Gastrocnemius medialis (tissue), 4 donors: ENCODE results near the gene ERBB2. TPM values are rescaled to one million over a fixed set of nuclear protein-coding genes. Genes with fewer than 3 reads are reported as not detected.

Experiments used
- ATAC-seq, 2 donors: fragments of 150-250 bp; one replicate each; pipeline ENCODE4 v1.9.1; 2016
- DNase-seq, 2 donors: peaks; one replicate each; pipeline ENCODE4 v3.0.0-alpha.2; 2019
- H3K27ac ChIP-seq, 4 donors: fragments of 200-600 bp; sonication (generic); 1 replicate in 1 of 4; 2 replicates in 3 of 4; pipeline ENCODE4 v1.5.1; 2016 to 2018; ENCODE audit warnings: mild to moderate bottlenecking in 2 of 4, moderate library complexity in 1 of 4
- H3K27me3 ChIP-seq, 3 donors: fragments of 200-600 bp; sonication (generic) in 2 of 3; 1 replicate in 1 of 3; 2 replicates in 2 of 3; pipeline versions ENCODE4 v1.5.1 to v1.6.0; 2016 to 2019; ENCODE audit warnings: mild to moderate bottlenecking in 1 of 3, moderate library complexity in 1 of 3
- H3K36me3 ChIP-seq, 2 donors: fragments of 200-600 bp; sonication (generic) in 1 of 2; one replicate each; pipeline ENCODE4 v1.5.1; 2017 to 2018
- H3K4me1 ChIP-seq, 2 donors: fragments of 200-600 bp; sonication (generic) in 1 of 2; one replicate each; pipeline ENCODE4 v1.5.1; 2016 to 2017; ENCODE audit warnings: mild to moderate bottlenecking in 2 of 2
- H3K4me3 ChIP-seq, 4 donors: fragments of 200-600 bp; sonication (generic) in 3 of 4; 1 replicate in 1 of 4; 2 replicates in 3 of 4; pipeline ENCODE4 v1.5.1; 2016 to 2019; ENCODE audit warnings: mild to moderate bottlenecking in 2 of 4
- H3K9me3 ChIP-seq, 3 donors: fragments of 200-600 bp; sonication (generic) in 2 of 3; 1 replicate in 1 of 3; 2 replicates in 2 of 3; pipeline ENCODE4 v1.5.1; 2016 to 2019
- CTCF ChIP-seq, 5 experiments: fragments of 450-650 bp in 3 of 5; fragments of 200-600 bp in 2 of 5; sonication (generic) in 2 of 5; IDR thresholded peaks in 4 of 5; conservative IDR thresholded peaks in 1 of 5; 1 replicate in 4 of 5; 2 replicates in 1 of 5; pipeline ENCODE4 v1.5.1; 2016 to 2019; ENCODE audit warnings: antibody characterized with exemption in 5 of 5, mild to moderate bottlenecking in 3 of 5, moderate library complexity in 3 of 5
- POLR2A ChIP-seq, 2 donors: fragments of 450-650 bp; IDR thresholded peaks; one replicate each; pipeline ENCODE4 v1.6.1; 2017; ENCODE audit warnings: antibody characterized with exemption in 2 of 2, mild to moderate bottlenecking in 2 of 2, moderate library complexity in 2 of 2
- in situ Hi-C, 4 donors: fragments of 200-750 bp; cut with MboI; loops; one replicate each; pipeline versions ENCODE4 v1.15.0 to v1.8.0; 2017; ENCODE audit warnings: low sequenced_read_pairs in 4 of 4
- intact Hi-C: fragments of 100-400 bp; cut with DNase I; formaldehyde crosslinking; loops from one replicate; pipeline ENCODE4 v1.15.1; 2023; ENCODE audit warnings: low total_unique reads
- total RNA-seq, 4 donors: library from RNA; depleted of rRNA; stranded (reverse); fragments of >200 nt; gene quantifications; one replicate each; pipeline versions ENCODE4 v1.1.0 to v1.2.3, GENCODE V29; 2016

The ERBB2 gene
- total RNA-seq, 4 donors from 2014 or later, result 6.0 to 26.4 (median 15.3) TPM

DNA sequence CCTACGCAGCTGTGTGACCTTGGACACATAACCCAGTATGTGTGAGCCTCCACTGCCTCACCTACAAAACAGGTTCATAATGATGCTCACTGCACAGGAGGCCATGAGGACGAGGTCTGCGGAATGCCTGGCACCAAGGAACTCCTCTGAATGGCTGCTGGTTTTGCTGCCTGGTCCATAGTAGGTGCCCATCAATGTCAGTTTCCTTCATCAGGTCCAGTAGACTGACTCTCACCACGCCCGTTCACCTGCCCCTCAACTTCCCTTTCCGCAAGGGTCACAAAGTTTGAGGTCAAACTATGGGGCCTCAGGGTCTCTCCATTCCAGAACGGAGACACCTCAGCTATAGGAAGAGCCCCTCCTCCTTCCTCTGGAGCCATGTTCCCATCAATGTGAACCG is 22.8 kb upstream of the ERBB2 start:
- H3K36me3 ChIP-seq, result no peaks in the 10 kb centered on the region
- peaks cover 46 to 52% of the 10 kb centered on the region in 2 donors for H3K4me1 ChIP-seq
- in situ Hi-C loops, result no loop called here
- no peaks in the 10 kb centered on the region for H3K27me3 ChIP-seq
- H3K9me3 ChIP-seq, result no peaks in the 10 kb centered on the region
- H3K27ac ChIP-seq, result peak overlapping the region; percentile 92 to 97 (median 94)
- intact Hi-C loops, result loop anchor here (5.0 kb wide), 2 partner anchors 55 to 250 kb away; partner anchors contain the start of genes LRRC3C, MIEN1 and ORMDL3
- TF ChIP-seq CTCF (IDR thresholded peaks at IDR 0.05 in 4 of 5, conservative IDR thresholded peaks at IDR 0.05 in 1 of 5), result no peak
- TF ChIP-seq POLR2A (IDR thresholded peaks at IDR 0.05), result no peak
- ATAC-seq, result peak; percentile 9 to 10
- no peak for DNase-seq
- H3K4me3 ChIP-seq, result peak overlapping the region in 2 of 4 donors; percentile 34 to 39

DNA sequence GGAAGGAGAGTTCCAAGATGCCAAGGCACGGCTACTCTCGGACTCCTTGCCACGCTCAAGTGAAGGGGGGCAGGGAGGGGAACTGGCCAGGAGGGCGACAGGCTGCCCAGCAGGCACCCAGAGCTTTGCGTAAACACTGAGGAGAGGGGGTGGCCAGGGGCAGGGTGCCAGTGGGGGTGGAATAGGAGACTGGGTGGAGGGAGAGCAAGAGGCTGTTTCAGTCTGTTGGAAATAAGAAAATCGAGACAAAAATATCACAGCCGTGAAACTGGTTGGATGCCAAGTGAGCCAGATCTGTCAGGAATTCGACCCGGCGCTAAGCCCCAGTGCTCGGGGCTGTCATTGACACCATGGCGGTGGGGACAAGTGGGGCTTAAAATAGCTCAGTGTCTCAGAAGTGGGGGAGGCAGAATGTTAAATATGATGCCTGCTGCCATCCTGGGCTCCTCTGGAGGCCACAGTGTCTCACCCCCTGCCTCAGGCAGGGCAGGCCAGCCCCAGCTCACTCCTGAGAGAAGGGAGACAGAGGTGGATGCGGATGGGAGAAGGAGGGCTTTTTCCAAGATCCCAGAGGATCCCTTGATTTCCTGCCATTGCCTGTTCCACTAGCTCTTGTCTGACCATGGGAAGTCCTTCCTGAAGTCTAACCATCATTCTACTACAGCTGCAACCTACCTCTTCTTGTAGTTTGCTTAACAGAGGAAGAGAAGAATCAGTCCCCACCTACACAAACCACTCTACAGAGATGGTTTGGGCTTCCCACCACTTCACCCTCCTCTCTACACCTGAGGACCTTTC is 22.1 kb upstream of the ERBB2 start:
- peak; percentile 90 to 92 for ATAC-seq
- no peaks in the 10 kb centered on the region for H3K9me3 ChIP-seq
- H3K4me1 ChIP-seq, result peaks cover 46 to 52% of the 10 kb centered on the region in 2 donors
- H3K27me3 ChIP-seq, result no peaks in the 10 kb centered on the region
- intact Hi-C loops, result loop anchor here (5.0 kb wide), 2 partner anchors 55 to 250 kb away; partner anchors contain the start of genes LRRC3C, MIEN1 and ORMDL3
- peak overlapping the region; percentile 92 to 97 (median 94) for H3K27ac ChIP-seq
- in situ Hi-C loops, result no loop called here
- H3K4me3 ChIP-seq, result peak overlapping the region in 3 of 4 donors; percentile 31 to 39 (median 34)
- TF ChIP-seq POLR2A (IDR thresholded peaks at IDR 0.05) (peak in 1 of 2 donors; percentile 12), CTCF (IDR thresholded peaks at IDR 0.05 in 4 of 5, conservative IDR thresholded peaks at IDR 0.05 in 1 of 5) (no peak)
- H3K36me3 ChIP-seq, result peaks cover 0 to under 1% of the 10 kb centered on the region in 2 donors
- peak; percentile 82 to 94 for DNase-seq

- Histone ChIP-seq H3K4me3 (no peak overlapping the region), H3K9me3 (no peaks in the 10 kb centered on the region), H3K36me3 (peaks cover 0 to 5% of the 10 kb centered on the region in 2 donors), H3K27me3 (no peaks in the 10 kb centered on the region), H3K4me1 (peaks cover 46 to 52% of the 10 kb centered on the region in 2 donors), H3K27ac (peak overlapping the region; percentile 92 to 97 (median 94))
- no peak for TF ChIP-seq POLR2A (IDR thresholded peaks at IDR 0.05)
- TF ChIP-seq CTCF (IDR thresholded peaks at IDR 0.05 in 4 of 5, conservative IDR thresholded peaks at IDR 0.05 in 1 of 5), result no peak
- DNase-seq (peak in 1 of 2 donors; percentile 22), ATAC-seq (no peak)
- in situ Hi-C loops (no loop called here), intact Hi-C loops (loop anchor here (5.0 kb wide), 2 partner anchors 54 to 249 kb away; partner anchors contain the start of genes LRRC3C, MIEN1 and ORMDL3)
These were observed 21.3 kb upstream of the ERBB2 start for GRCh38 chr17:39678340-39679116.

DNA sequence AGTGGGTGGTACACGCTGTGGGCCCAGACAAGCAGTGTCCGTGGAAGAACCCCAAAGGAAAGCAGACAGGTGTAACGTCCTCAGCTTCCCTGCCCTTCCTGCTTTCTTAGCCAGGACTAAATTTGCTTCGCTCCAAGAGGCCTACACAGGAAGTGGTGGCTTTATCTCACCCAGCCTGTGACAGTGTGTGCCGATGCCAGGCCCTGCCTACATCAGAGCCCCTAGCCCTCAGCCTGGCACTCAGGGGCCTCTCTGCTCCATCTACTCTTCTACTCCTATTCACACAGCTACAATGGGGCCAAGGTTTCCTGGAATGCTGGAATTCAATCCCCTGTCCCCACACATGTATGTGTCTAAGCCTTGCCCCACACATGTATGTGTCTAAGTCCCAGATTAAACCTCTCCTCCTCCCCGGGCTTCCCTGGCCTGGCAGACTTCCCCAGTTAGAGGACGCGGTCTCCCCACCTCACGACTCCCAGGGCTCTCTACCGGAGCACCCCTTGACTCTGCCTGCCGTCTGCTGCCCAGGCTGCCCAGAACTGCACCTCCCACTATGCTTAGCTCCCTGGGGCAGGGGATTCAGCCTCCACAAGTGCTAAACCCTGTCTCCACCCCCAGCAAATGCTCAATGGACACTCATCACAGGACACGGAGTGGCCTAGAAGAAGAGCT is 20.2 kb upstream of the ERBB2 start:
- H3K4me1 ChIP-seq, result peaks cover 46 to 50% of the 10 kb centered on the region in 2 donors
- intact Hi-C loops, result loop anchor here (5.0 kb wide), 2 partner anchors 53 to 248 kb away; partner anchors contain the start of genes LRRC3C, MIEN1 and ORMDL3
- ATAC-seq, result no peak

More for the DNA sequence above, 20.2 kb upstream of the ERBB2 start:
- H3K27ac ChIP-seq, result peak overlapping the region; percentile 92 to 97 (median 94)
- no peak for DNase-seq
- H3K4me3 ChIP-seq, result no peak overlapping the region
- H3K27me3 ChIP-seq, result no peaks in the 10 kb centered on the region
- no peaks in the 10 kb centered on the region for H3K9me3 ChIP-seq
- TF ChIP-seq CTCF (IDR thresholded peaks at IDR 0.05 in 4 of 5, conservative IDR thresholded peaks at IDR 0.05 in 1 of 5) (no peak), POLR2A (IDR thresholded peaks at IDR 0.05) (no peak)
- in situ Hi-C loops, result no loop called here
- peaks cover 0 to 5% of the 10 kb centered on the region in 2 donors for H3K36me3 ChIP-seq
